HG03103 (cell line): ENCODE data around the gene MAVS.

Source experiments
- ATAC-seq: cut with Tn5 transposase; IDR thresholded peaks from one replicate; pipeline ENCODE4 v1.9.1; 2021; ENCODE audit warnings: low read depth; ENCODE audit not compliant: unreplicated experiment

The MAVS gene

DNA sequence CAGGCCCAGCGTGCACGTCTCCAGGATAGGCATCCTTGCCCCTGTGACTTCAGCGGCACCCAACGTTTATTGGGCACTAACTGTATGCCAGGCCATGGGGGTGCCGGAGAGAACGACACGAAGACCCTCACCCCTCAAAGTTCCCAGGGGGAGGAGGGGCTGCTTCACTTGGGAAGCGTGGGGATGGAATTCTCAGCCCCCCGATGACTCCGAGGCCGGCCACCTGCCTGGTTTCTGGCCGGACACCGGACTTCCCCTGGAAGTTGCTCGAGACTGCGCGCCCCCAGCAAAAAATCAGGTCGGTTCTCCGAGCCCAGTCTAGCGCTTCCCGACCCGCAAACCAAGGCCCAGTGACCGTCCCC, 275 bp upstream of the MAVS start:
- ATAC-seq: peak; percentile 6

- ATAC-seq: no peak
Observed at GRCh38 chr20:3847429-3847940, 851 bp downstream of the MAVS start.

DNA sequence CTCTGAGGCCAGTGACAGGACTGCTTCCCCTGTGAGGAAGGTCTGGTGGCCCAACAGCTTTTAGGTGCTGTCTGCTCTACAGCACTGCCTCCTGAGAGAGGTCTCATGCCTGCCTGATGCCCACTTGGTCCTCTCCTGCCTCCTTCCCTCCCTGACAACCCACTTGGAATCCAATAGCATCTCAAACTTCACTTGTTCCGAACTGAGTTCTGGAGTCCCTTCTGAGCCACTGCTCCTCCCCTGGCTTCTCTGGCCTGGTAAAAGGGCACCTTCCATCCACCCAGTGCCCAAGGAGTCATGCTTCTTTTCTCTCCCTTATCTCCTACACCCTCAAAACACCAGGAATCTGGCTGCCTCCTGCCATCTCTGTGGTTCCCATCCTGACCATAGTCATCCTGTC, 1.9 kb downstream of the MAVS start:
- no peak for ATAC-seq

DNA sequence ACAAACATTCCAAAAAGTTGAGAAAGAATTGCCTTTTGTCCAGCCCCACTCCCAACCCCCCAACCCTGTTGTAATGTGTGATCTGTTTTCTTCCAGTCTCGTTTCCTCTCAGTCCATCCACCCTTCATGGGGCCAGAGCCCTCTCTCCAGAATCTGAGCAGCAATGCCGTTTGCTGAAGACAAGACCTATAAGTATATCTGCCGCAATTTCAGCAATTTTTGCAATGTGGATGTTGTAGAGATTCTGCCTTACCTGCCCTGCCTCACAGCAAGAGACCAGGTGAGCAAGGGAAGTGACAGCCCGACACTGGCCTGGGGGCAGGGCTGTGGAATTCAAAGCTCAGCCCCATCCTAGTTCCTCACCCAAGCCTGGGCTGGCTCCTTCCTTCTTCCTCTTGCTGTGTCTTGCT, 7.8 kb downstream of the MAVS start:
- no peak for ATAC-seq

DNA sequence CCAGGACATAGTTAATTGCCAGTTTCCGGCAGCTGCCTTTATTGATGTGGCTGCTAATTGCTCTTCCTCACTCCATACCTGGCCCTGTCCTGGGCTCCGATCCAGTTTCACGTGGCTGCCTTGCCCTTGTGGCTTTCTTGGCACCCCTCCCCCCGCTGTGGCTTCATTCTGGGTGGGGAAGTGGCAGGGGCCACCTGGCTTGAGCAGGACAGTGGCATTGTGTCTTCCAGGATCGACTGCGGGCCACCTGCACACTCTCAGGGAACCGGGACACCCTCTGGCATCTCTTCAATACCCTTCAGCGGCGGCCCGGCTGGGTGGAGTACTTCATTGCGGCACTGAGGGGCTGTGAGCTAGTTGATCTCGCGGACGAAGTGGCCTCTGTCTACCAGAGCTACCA, 10.8 kb downstream of the MAVS start:
- ATAC-seq: no peak

DNA sequence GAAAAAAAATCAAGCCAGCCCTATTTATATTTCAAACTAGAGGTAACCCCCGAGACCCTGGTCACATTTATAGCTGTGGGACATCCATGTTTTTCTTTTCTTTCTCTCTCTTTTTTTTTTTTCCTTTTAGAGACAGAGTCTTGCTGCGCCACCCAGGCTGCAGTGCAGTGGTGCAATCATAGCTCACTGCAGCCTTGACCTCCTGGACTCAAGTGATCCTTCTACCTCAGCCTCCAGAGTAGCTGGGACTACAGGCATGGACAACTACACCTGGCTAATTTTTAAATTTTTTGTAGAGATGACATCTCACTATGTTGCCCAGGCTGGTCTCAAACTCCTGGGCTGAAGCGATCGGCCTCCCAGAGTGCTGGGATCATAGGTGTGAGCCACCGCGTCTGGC, 12.1 kb downstream of the MAVS start:
- ATAC-seq: no peak

DNA sequence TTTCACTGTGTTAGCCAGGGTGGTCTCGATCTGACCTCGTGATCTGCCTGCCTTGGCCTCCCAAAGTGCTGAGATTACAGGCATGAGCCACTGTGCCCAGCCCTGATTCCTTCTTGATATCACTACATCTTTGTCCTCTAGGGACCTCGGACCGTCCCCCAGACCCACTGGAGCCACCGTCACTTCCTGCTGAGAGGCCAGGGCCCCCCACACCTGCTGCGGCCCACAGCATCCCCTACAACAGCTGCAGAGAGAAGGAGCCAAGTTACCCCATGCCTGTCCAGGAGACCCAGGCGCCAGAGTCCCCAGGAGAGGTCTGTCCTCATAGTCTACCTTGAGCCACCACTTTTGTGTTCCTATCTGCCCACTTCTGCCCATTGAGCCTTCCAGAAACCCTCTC, 14.6 kb downstream of the MAVS start:
- no peak for ATAC-seq

GRCh38 chr20:3862333-3862732, 15.7 kb downstream of the MAVS start:
- no peak for ATAC-seq

DNA sequence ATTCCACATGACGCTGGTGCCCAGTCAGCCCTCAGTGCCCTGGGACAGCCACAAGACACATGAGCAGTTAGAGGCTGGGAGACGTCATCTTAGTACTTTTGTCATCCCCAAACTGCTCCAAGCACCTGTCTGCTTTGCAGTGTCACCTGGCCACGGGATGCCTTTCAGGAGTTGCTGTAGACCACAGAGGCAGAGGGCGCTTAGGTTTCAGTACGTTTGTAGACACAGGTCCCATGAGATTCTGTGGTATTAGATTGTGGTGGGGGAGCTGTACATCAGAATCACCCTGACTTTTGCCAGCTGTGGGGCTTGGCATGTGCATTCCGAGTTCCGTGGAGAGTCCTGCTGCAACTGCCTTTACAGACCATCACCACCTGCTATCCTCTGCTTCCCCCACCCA, 16.7 kb downstream of the MAVS start:
- no peak for ATAC-seq

- ATAC-seq: no peak
Observed at GRCh38 chr20:3864518-3864917, 17.9 kb downstream of the MAVS start.

- no peak for ATAC-seq
Observed at GRCh38 chr20:3865152-3865886, 18.7 kb downstream of the MAVS start.

DNA sequence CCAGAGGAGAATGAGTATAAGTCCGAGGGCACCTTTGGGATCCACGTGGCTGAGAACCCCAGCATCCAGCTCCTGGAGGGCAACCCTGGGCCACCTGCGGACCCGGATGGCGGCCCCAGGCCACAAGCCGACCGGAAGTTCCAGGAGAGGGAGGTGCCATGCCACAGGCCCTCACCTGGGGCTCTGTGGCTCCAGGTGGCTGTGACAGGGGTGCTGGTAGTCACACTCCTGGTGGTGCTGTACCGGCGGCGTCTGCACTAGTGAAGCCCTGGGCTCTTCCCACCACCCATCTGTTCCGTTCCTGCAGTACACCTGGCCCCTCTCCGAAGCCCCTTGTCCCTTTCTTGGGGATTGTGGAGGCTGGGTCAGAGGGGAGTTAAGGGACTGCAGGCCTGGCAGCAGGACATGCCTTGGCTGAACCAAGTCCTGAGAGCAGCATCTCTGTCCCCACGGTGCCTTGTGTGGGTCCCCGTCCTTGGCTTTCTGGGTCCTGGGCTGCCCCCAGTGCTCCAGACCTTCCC, 19.3 kb downstream of the MAVS start:
- ATAC-seq: no peak

DNA sequence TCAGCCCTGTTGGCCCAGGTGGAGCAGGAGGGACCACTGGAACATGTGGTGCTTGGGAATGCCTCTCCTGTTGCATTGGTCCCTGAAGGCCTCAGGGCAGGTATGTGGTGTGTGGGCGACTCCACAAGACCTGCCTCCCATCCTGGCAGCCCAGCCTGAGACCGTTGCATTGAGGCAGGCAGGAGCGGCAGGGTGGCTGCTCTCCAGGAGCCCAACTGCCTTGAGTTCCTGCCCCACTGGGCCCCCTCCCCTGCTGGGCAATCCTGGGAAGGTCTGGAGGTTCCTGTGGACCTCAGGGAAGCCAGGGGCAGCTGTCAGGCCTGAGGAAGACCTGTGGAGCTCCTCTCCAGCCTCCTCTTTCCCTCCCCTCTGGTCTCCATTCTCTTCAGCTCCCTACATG, 19.8 kb downstream of the MAVS start:
- no peak for ATAC-seq

- ATAC-seq: no peak
Observed at GRCh38 chr20:3867802-3868201, 21.2 kb downstream of the MAVS start.

GRCh38 chr20:3869839-3870634, 23.4 kb downstream of the MAVS start:
- ATAC-seq: no peak

DNA sequence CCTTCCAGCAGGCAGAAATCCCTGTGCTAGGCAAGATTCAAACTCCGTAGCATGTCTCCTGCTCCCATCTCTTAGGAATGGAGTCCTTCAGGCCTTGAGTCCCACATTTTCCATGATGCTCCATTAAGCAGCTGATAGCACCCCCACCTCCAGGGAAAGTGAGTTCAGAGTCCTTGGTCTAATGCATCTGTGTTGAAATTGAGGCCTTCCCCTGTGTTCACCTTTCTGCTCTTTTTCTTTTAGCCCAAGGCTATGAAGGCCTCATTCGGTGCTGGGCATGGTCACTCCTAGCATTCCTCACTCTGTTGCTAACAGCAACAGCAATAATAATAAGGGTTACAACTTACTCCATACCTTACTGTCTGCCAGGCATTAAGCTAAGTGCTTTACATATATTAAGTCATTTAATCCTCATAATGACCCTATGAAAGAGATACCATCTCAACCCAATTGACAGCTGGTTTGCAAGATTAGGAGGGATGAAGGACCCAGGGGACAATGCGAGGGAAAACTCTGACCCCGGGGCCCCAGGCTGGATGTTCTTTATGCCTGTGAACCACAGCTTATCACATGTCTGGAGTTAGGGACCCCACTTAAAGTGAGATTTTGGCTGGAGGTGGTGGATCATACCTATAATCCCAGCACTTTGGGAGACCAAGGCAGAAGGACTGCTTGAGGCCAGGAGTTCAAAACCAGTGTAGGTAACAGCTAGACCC, 25.1 kb downstream of the MAVS start:
- no peak for ATAC-seq

DNA sequence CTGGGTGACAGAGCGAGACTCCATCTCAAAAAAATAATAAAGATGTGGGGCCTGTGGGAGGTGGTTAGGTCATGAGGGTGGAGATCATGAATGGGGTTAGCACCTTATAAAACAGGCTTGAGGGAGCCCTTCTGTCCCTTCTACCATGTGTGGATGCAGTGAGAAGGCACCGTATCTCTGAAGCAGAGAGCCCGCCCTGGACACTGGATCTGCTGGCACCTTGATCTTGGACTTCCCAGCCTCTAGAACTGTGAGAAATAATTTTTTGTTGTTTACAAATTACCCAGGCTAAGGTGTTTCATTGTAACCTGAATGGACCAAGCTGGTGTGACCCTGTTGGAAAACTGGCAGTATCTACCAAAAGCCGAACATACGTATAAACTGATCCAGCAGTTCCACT, 26.9 kb downstream of the MAVS start:
- ATAC-seq: no peak

DNA sequence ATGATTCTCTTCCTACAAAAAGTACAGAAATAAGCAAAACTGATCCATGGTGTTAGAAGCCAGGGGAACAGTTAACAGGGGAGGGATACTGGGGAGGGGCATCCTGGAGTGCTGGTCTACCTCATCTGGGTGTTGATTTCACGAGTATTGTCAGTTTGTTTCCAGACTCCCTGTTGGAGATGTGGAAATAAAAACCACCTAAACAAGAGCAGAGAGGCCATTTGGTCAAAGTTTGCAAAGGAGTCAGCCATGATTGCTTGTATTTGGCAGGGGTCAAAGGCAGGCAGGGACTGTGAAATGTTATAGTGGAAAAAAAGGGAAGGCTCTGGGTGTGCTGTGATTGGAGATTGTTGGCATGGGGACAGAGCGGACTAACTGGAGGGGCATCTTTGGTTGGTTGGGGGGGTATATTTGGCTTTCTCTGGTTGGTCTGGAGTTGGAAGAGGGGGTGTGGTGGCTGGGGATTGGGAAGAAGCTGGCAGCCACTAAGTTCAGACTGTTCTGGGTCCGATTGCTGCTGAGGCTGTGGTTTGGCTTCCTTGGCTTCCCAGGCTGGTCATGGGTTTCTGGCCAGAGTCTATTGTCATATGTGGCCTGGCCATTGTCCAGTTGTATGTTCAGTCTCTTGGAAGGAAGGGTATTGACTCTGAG, 27.7 kb downstream of the MAVS start:
- ATAC-seq: no peak

- no peak for ATAC-seq
Observed at GRCh38 chr20:3875378-3875974, 28.8 kb downstream of the MAVS start.

GRCh38 chr20:3876000-3876399, 29.4 kb downstream of the MAVS start:
- ATAC-seq: no peak
